Epithelial cell of proximal tubule (primary cell): ENCODE data around the gene FOXI2. TPM values are rescaled to one million over a fixed set of nuclear protein-coding genes. Genes with fewer than 3 reads are reported as not detected.

Experiments used
- total RNA-seq: library from RNA; depleted of rRNA; stranded (reverse); fragments of >200 nt; gene quantifications from 2 replicates; pipeline ENCODE4 v1.2.3, GENCODE V29; 2015

The FOXI2 gene
- total RNA-seq, 1 donor from 2014 or later = not detected

Other genes starting within 250 kb of the FOXI2 start
- not detected in 2 replicates for gene NPS, start 187.9 kb upstream of the FOXI2 start, total RNA-seq
- gene CLRN3, start 155.8 kb downstream of the FOXI2 start, total RNA-seq = not detected in 2 replicates
- 5.4 and 6.2 TPM in 2 replicates for gene PTPRE, start 169.9 kb downstream of the FOXI2 start, total RNA-seq